HTERT RPE-1 (cell line): ENCODE measurements around the gene TBCB.
"Not testable (repeated sequence)": the region's sequence is repeated elsewhere in the genome, so short reads cannot be mapped to it uniquely, and the experiment has no call there.

Experiments used
- in situ Hi-C: fragments of 300-500 bp; cut with MboI; formaldehyde crosslinking; loops from 4 replicates; pipeline ENCODE4 v1.14.3; 2020; ENCODE audit warnings: low sequenced_read_pairs

TBCB gene

DNA sequence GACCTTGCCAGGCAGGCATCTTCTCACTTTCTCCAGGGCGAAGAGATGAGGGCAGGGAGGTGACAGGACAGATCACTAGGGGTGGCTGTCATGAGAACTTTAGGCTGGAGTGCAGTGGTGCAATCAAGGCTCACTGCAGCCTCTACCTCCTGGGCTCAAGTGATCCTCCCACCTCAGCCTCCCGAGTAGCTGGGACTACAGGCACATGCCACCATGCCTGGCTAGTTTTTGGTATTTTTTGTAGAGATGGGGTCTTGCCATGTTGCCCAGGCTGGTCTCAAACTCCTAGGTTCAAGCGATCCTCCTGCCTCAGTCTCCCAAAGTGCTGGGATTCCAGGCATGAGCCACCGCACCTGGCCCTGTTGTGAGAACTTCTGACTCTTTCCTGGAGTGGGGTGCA is 19.6 kb downstream of the TBCB start:
- in situ Hi-C loops: not testable (repeated sequence)

DNA sequence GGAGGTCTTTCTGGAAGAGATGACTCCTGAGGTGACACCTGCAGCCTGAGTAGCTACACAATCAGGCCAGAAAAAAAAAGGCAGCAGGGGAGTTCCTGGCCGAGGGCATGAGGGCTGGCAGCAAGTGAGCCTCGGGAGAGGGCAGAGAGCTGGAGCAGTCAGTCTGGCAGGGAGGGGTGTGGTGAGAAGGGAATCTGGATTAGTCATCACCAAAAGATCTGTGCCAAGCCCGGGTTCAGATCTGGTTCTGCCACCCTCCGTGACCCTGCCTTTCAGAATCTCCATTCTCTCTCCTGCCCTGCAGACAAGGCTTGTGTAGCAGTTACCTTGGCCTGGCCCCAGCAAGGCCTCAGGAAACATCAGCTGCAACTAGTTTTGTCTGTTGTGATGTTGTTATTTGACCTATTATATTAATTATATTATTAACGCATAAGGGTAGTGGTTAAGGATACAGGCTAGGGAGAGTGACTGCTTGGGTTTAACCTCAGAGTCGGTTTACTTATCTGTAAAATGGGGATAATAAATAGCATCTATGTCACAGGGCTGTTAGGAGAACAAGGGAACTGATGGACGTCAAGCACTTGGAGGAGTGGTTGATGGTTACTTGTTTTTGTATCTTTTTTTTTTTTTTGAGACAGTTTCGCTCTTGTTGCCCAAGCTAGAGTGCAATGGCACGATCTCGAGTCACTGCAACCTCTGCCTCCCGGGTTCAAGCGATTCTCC is 21.9 kb downstream of the TBCB start:
- in situ Hi-C loops: no loop called here

DNA sequence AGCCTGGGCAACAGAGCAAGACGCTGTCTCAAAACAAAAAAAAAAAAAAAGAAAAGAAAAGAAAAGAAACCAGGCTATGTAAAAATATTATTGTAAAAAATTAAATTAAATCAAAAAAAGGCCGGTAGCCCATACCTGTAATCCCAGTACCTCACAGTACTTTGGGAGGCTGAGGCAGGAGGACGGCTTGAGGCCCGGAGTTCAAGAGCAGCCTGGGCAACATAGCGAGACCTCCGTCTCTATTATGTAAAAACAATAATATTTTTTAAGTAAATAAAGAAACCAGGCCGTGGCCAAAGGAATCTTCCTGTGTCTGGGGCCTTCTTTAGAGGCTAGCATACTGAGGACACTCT is 23.8 kb downstream of the TBCB start:
- in situ Hi-C loops: no loop called here

DNA sequence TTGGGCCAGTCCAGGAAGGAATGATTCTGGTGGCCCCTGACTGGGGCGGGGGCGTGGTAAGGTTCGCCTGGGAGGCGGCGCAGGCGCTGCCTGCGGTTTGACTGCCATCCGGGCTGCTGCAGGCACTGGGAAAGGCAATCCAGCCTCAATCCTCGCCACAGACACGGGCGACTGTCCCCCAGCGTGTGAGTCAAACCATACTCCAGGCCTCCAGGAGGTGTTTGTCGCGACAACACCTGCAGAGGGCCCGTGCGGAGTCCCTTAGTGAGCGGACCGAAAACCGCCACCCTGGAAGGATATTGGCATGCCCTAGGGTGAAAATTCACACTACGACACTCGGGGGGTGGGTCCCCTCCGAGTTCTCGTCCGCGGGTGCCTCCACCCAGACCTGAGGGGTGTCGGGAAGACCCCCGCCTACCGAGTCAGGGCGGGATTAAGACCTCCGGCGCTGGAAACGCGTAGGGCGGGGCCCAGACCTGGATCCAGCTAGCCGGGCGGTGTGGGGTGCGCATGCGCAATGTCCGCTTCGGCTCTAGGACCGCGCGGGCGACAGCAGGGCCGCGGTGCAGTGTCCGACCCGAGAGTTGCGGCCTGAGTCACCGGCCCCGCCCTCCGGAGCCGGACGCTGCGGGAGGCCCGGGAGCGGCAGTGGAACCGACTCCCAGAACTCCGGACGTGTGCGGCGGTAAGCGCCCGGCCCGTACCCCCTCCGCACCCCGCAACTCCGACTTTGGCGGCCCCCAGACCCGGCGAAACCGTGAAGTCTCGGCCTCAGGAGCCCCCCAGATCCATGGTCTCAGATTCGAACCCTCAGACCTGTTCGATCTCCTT is 24.4 kb downstream of the TBCB start, which contains the start of gene CAPNS1:
TSS of gene CAPNS1 (plus strand) at position 594 of the 831 bp plus-strand sequence. CDS start 946 bp downstream, outside the sequence.
- in situ Hi-C loops: no loop called here

DNA sequence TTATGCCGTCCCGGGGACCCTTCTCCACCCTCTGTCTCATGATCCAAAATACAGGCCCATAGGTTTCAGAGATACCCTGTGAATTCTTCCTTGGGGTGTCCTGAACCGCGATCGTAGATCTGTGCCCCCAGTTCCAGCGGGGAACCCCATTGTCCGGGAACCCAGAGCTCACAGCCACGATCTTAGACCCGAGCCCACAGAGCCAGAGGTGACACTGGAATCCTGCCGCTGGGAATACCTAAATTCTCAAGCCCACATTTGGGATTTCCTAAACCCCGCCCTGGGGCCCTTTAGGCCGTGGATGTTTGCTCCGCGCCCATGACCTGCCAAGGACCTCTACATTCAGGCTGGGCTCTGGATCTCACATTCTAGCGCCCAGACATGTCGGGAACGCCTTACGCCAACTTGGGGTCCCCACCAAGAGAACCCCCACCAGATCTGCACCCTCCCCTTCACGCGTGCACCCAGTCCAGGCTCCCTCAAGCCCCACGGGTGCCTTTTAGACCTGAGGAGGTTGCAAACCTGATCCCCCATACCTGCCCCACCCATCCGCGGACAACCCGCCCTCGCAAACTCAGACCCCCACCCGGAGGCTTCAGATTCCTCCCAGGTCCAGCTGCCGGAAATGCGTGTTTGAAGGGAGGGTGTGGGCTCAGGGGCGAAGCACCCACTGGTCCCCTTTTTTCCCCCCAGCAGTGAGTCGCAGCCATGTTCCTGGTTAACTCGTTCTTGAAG is 25.2 kb downstream of the TBCB start:
- in situ Hi-C loops: no loop called here

DNA sequence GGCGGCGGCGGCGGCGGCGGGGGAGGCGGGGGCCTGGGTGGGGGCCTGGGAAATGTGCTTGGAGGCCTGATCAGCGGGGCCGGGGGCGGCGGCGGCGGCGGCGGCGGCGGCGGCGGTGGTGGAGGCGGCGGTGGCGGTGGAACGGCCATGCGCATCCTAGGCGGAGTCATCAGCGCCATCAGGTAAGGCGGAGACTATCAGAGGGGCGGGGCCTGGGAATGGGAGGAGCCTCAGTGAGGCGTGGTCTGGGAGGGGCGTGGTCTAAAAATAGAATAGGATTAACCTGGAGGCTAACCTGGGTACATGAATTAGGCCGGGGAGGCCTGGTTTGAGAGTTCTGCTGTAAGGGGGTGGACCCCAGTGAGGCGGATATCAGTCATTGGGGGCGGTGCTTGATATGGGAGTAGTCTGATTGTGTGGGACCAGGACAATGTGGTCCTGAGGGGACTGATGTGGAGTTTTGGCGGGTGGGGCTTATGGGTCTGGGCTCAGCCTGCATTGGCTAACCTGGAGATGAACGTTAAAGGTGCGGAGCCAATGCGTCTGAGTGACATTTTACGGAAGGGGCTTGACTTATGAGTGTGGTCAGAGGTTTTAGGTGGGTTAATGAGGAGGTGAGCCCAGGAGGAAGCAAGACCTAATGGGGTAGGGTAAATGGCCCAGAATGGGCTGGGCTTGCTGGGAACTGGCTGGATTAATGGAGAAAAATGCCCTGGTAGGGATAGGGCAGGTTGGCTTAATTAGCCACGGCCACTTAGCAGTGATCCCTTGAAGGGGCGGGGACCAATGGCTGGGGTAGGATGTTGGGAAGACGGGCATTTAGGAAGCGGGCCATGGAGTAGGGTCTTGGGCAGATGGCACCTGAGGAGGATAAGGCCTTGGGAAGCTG is 26.0 kb downstream of the TBCB start:
- in situ Hi-C loops: no loop called here

DNA sequence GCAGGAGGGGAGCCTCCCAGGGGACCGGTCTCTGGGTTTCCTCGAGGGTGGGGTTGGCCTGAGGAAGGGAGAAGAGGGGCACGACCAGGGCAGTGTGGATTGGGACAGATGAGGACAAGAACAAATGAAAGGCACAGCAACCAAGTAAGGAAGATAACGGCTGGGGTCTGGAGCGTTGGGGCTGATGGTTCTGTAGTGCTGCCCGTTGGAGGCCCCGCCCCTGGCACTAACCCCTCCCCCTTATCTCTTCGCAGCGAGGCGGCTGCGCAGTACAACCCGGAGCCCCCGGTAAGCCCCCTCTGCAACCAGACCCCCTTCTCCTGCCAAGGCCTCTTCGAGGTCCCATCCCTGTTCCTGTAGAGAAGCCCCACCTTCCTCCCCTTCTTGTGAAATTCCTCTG is 26.8 kb downstream of the TBCB start:
- in situ Hi-C loops: no loop called here

DNA sequence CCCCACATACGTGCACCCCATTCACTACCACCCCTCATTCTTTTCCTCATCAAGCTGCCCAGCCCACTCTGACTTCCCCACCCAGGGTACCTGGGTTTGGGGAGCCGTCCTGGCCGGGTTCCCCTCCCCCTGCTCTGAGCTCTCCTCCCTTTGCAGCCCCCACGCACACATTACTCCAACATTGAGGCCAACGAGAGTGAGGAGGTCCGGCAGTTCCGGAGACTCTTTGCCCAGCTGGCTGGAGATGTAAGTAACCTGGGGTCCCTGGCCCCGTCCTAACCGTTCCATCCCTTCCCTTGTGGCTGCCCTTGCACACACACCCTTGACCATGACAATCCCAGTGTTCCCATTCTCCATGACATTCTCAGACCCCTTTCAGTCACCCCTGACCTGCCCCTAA is 27.2 kb downstream of the TBCB start:
- in situ Hi-C loops: no loop called here

DNA sequence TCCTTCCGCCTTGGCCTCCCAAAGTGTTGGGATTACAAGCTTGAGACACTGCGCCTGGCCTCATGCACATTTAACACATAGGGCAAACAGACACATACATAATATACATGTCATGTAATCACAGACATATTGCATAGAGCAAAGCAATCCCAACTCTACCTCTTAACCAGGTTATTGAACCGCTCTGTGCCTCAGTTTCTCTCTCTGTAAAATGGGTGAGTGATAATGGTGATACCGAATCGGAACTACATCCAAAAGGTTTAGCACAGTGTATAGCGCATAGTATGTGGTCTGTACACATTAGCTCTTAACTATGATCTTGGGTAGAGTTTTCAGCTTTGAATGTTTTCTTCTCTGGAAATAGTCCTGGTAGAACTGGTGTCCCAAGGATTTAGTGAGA is 29.4 kb downstream of the TBCB start:
- in situ Hi-C loops: no loop called here

DNA sequence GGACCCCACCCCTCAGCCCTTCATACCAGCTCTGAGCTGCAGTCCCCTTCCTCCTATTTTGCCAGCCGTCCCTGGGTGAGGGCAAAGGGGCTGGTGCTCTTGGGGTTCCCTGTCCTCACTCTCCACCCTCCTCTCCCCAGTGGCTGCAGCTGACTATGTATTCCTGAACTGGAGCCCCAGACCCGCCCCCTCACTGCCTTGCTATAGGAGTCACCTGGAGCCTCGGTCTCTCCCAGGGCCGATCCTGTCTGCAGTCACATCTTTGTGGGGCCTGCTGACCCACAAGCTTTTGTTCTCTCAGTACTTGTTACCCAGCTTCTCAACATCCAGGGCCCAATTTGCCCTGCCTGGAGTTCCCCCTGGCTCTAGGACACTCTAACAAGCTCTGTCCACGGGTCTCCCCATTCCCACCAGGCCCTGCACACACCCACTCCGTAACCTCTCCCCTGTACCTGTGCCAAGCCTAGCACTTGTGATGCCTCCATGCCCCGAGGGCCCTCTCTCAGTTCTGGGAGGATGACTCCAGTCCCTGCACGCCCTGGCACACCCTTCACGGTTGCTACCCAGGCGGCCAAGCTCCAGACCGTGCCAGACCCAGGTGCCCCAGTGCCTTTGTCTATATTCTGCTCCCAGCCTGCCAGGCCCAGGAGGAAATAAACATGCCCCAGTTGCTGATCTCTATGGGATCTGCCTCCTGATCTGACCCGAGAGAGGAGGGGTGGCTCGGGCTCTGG is 34.6 kb downstream of the TBCB start:
- in situ Hi-C loops: no loop called here

DNA sequence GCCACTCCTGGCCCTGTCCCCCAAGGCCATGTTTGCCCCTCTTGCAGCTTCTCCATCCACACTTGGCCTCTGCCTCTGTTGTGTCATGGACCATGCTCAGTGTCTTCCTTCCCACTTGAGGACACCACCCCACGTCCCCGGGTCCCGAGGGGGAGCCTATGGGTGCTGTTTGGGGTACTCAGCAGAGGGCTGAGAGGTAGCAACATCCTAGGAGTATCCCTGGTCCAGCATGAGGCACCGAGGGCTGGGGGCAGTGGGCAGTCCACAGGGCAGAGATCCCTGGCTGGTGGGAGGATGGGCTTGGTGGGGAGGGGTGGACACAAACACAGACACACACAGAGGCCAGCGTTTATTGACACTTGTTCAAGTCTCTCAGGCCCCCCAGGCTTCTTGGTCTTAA is 35.3 kb downstream of the TBCB start:
- in situ Hi-C loops: no loop called here

DNA sequence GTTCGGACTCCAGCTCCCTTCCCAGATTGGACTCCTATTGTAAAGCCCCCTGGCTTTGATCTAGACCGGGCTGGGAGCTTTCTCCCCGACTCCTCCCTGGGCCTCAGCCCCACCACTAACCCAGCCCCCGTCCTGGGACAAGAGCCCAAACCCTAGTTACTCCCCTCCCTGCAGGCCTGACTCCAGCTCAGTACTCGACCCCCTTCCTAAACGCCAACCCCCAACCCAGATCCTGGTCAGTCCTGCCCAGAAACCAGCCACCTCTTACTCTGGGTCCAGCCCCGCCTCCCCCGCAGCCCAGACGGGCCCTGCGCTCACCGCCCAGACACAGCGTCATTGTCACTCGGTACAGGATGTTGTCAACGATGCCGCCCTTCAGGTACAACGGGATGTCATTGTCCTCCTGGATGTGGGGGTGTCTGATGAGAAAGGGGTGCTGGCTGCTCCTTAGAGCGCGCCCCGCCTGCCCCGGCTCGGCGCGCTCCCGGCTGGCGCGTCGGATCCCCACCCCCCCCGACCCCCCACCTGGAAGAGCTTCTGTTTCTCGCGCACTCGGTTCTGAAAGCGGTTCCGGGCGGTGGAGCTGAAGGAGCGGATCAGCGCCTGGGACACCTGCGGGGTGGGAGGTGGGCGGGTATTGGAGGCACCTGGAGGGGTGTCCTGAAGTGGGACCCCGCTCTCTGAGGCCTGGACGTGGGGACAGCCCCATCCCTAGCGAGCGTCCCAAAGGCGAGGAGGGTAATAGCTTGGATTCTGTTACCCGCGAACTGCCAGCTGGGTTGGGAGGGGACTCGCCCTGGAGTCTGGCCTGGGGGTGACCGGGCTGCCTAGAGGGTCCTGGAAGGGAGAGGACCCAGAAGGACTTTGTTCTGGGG is 36.1 kb downstream of the TBCB start:
- in situ Hi-C loops: no loop called here

DNA sequence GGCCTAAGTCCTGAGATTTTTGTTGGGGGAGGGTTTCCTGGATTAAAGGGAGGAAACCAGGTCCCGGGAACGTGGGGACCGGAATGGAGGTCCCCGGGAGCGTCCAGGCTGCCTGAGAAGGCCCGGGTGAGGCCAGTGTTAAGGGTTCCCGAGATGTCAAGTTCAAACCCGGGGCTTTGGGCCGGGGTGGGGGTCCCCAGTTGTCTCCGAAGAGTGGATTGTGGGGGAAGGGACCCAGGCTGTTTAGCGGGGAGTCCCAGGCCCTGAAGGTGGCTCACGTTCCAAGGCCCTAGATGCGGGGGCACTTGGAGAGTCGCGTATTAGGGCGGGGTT is 36.7 kb downstream of the TBCB start:
- in situ Hi-C loops: no loop called here

DNA sequence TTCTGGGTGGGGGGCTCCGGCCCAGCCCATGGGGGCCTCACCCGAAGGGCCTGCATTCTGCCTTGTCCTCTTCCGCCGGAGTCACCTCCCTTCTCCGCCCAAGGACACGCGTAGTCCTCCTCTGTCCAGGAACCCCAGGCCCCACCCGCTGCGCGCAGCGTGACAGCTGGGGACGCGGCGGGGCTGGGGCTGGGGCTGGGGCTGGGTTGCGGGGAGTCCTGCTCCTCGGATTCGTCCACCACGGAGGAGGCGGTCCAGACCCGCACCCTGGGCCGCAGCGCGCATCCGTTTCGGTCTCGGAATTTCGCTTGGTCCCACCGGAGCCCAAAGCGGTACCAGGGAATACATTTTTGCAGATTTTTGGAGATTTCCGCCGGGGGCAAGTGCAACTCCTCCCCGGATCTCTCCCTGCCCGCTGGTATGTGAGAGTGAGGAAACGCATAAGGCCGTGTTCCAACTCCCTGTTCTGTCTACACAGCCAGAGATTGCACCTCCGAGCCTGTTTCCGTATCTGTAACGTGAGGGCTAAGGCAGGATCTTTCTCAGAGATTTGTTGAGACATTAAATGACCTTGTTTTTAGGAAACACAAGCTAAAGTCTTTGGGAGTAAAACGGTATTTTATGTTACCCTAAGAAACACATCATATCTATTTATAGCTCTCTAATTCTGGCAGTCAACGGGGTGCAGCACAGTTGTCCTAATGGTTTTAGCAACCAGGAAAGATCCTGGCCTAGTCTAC is 37.3 kb downstream of the TBCB start, which contains the start of gene COX7A1:
TSS of gene COX7A1 (minus strand) at position 96 of the 740 bp plus-strand sequence. CDS start at position 56, 40 bp downstream.
- in situ Hi-C loops: no loop called here

DNA sequence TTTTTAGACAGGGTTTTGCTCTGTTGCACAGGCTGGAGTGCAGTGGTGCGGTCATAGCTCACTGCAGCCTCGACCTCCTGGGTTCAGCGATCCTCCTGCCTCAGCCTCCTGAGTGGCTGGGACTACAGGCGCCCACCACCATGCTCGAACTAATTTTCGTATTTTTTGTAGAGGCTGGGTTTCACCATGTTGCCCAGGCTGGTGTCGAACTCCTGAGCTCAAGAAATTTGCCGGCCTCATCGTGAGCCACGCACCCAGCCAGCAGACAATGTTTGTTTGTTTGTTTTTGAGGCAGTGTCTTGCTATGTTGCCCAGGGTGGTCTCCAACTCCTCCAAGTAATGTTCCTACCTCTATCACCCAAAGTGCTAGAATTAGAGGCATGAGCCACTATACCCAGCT is 37.9 kb downstream of the TBCB start:
- in situ Hi-C loops: no loop called here

DNA sequence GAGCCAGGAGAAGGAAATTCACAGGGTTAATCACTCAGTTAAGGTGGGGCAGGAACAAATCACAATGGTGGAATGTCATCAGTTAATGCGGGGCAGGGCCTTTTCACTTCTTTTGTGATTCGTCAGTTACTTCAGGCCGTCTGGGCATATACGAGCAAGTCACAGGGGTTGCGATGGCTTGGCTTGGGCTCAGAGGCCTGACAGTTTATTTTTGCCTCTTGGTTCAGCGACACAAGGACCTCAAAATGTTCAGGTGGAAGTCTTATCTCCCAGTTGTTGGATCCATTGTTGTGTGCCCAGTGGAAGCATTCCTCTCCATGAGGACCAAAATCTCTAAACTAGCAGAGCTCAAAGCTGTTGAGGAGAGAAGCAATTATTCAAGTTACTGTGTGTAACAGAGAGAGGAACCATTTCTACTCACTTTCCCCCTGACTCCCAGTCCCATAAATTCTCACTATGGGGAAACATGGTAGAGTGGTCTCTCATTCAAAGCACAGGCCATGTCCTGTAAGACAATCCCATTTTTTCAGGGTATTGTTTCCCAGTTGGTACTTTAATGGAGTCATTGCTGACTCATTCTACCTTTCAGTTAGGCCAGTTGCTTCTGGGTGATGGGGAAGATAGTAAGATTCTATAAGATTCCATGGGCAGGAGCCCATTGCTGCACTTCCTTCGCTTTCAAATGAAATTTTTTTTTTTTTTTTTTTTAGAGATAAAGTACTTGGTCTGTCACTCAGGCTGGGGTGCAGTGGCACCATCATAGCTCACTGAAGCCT is 45.7 kb downstream of the TBCB start:
- in situ Hi-C loops: no loop called here

DNA sequence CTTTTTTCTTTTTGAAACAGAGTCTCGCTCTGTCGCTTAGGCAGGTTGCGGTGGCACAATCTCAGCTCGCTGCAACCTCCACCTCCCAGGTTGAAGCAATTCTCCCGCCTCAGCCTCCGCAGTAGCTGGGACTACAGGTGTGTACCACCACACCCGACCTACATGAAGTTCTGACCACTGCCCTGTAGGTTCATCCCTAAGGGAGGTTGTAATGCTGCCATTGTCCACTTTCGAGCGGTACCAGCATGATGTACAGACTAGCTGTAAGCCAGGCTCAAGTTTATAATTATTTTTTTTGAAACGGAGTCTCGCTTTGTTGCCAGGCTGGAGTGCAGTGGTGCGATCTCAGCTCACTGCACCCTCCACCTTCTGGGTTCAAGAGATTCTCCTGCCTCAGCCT is 48.5 kb downstream of the TBCB start:
- in situ Hi-C loops: no loop called here
